SK-N-SH (cell line): ENCODE measurements around the gene LTC4S.

Experiments used
- CHD2 ChIP-seq: fragments of 150-350 bp; IDR thresholded peaks from 2 replicates; pipeline ENCODE4 v1.6.1; 2018; ENCODE audit warnings: low read length; ENCODE audit not compliant: partially characterized antibody
- CTCF ChIP-seq: fragments of 200-600 bp; sonication (generic); IDR thresholded peaks from 2 replicates; pipeline ENCODE4 v1.6.1; 2017; ENCODE audit warnings: antibody characterized with exemption, mild to moderate bottlenecking, moderate library complexity
- EP300 ChIP-seq, 2 experiments: IDR thresholded peaks; 2 replicates each; pipeline versions ENCODE4 v1.4.0 to v1.6.1; 2012; ENCODE audit warnings: borderline replicate concordance in 1 of 2, low read depth in 1 of 2, low read length in 1 of 2
- FOXJ3 ChIP-seq: sonication (generic); formaldehyde crosslinking; IDR thresholded peaks from 2 replicates; pipeline ENCODE4 v1.5.1; 2020; ENCODE audit warnings: mild to moderate bottlenecking, missing genetic modification reagents
- MAX ChIP-seq: IDR thresholded peaks from 2 replicates; pipeline ENCODE4 v1.4.0; 2012; ENCODE audit warnings: low read depth
- POLR2AphosphoS5 ChIP-seq: IDR thresholded peaks from 2 replicates; pipeline ENCODE4 v1.6.1; 2012; ENCODE audit warnings: low read depth, low read length
- REST ChIP-seq: IDR thresholded peaks from 2 replicates; pipeline ENCODE4 v1.6.1; 2012; ENCODE audit warnings: mild to moderate bottlenecking, low read depth, low read length, moderate library complexity

- no peak for TF ChIP-seq POLR2AphosphoS5
- no peak for TF ChIP-seq CTCF
- TF ChIP-seq MAX, result no peak
- TF ChIP-seq CHD2, result no peak
- TF ChIP-seq FOXJ3, result no peak
- no peak for TF ChIP-seq EP300 (IDR thresholded peaks at IDR 0.05; ENCODE audit: borderline replicate concordance in 1 of 2, low read depth in 1 of 2, low read length in 1 of 2)
- TF ChIP-seq REST, result no peak
Observed at GRCh38 chr5:179804555-179804947, 10.8 kb downstream of the LTC4S start.
